IMR-90 (cell line): ENCODE measurements around the gene C1GALT1.

ENCODE experiments used
- MAZ ChIP-seq: IDR thresholded peaks from 2 replicates; pipeline ENCODE4 v1.6.1; 2012; ENCODE audit warnings: low read depth, mild to moderate bottlenecking, low read length, improper control_type of control experiment, moderate library complexity, borderline replicate concordance
- RFX5 ChIP-seq: IDR thresholded peaks from 2 replicates; pipeline ENCODE4 v1.8.0; 2012; ENCODE audit warnings: low read depth, mild to moderate bottlenecking, low read length, moderate library complexity
- SMC3 ChIP-seq: fragments of 150-350 bp; IDR thresholded peaks from 2 replicates; pipeline ENCODE4 v1.6.1; 2016; ENCODE audit warnings: low read depth, mild to moderate bottlenecking, antibody characterized with exemption, low read length, moderate library complexity
- TF ChIP-seq, protein P1 (sequence below): conservative IDR thresholded peaks from 2 replicates; pipeline ENCODE4 v1.5.1; 2012; ENCODE audit warnings: mild to moderate bottlenecking, low read depth, low read length, improper control_type of control experiment
- TF ChIP-seq, protein P2 (sequence below): fragments of 150-350 bp; IDR thresholded peaks from 2 replicates; pipeline ENCODE4 v1.6.1; 2017; ENCODE audit warnings: mild to moderate bottlenecking, antibody characterized with exemption, low read length, low read depth
- TF ChIP-seq, protein P3 (sequence below): fragments of 150-350 bp; IDR thresholded peaks from 2 replicates; pipeline ENCODE4 v1.6.1; 2016; ENCODE audit warnings: low read depth, mild to moderate bottlenecking, low read length, moderate library complexity, borderline replicate concordance

DNA sequence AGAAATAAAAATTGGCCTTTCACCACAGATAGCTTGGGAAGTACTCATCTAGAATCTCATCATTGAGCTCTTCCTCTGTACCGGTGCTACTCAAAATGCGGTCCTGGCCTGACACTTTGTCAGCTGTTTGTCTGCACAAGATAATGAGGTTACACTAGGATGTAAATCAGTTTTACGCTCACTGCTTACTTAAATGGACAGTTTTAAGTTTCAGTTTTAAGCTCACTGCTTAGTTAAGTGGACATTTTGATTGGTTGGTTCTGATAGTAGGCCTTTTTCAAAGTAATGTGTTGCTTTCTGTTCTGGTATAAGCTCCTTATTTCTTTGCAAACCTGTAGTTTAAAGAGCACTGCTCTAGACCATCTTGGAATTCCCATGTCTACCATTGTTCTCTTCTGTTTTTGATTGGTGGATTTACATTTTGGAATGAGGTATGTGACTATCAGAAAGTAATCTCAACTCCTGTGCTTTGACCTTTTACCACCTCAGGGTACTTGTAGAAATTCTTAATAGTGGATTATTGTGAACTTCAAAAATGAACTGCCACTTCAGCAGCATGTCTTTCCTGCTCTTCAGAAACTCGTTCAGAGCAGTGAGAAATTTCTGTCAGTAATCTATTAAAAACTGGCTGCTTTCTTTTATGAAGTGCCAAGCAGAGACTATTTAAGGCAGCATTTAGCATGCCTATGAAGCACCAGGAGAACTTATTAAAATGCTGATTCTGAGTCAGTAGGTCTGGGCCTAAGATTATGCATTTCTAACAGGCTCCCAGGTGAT, 55.0 kb downstream of the C1GALT1 start:
- TF ChIP-seq, protein P1, sequence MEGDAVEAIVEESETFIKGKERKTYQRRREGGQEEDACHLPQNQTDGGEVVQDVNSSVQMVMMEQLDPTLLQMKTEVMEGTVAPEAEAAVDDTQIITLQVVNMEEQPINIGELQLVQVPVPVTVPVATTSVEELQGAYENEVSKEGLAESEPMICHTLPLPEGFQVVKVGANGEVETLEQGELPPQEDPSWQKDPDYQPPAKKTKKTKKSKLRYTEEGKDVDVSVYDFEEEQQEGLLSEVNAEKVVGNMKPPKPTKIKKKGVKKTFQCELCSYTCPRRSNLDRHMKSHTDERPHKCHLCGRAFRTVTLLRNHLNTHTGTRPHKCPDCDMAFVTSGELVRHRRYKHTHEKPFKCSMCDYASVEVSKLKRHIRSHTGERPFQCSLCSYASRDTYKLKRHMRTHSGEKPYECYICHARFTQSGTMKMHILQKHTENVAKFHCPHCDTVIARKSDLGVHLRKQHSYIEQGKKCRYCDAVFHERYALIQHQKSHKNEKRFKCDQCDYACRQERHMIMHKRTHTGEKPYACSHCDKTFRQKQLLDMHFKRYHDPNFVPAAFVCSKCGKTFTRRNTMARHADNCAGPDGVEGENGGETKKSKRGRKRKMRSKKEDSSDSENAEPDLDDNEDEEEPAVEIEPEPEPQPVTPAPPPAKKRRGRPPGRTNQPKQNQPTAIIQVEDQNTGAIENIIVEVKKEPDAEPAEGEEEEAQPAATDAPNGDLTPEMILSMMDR, result no peak
- TF ChIP-seq MAZ, result no peak
- TF ChIP-seq, protein P2, sequence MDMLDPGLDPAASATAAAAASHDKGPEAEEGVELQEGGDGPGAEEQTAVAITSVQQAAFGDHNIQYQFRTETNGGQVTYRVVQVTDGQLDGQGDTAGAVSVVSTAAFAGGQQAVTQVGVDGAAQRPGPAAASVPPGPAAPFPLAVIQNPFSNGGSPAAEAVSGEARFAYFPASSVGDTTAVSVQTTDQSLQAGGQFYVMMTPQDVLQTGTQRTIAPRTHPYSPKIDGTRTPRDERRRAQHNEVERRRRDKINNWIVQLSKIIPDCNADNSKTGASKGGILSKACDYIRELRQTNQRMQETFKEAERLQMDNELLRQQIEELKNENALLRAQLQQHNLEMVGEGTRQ, result no peak
- TF ChIP-seq, protein P3, sequence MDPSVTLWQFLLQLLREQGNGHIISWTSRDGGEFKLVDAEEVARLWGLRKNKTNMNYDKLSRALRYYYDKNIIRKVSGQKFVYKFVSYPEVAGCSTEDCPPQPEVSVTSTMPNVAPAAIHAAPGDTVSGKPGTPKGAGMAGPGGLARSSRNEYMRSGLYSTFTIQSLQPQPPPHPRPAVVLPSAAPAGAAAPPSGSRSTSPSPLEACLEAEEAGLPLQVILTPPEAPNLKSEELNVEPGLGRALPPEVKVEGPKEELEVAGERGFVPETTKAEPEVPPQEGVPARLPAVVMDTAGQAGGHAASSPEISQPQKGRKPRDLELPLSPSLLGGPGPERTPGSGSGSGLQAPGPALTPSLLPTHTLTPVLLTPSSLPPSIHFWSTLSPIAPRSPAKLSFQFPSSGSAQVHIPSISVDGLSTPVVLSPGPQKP, result no peak
- no peak for TF ChIP-seq RFX5
- no peak for TF ChIP-seq SMC3
